Transverse colon (tissue), 4 donors: ENCODE measurements around the gene CADPS. TPM values are rescaled to one million over a fixed set of nuclear protein-coding genes. Genes with fewer than 3 reads are reported as not detected.

Experiments
- DNase-seq: peaks from one replicate; pipeline ENCODE4 v3.0.0-alpha.2; 2019
- H3K27ac ChIP-seq, 4 donors: fragments of 200-600 bp; sonication (generic); 2 replicates each; pipeline ENCODE4 v1.5.1; 2016 to 2018; ENCODE audit warnings: inconsistent platforms in 4 of 4
- H3K27me3 ChIP-seq: fragments of 200-600 bp; sonication (generic); 2 replicates; pipeline ENCODE4 v1.5.1; 2017; ENCODE audit warnings: inconsistent platforms
- H3K36me3 ChIP-seq, 4 donors: fragments of 200-600 bp; sonication (generic); 2 replicates each; pipeline ENCODE4 v1.5.1; 2017 to 2019; ENCODE audit warnings: inconsistent platforms in 4 of 4
- H3K4me1 ChIP-seq, 4 donors: fragments of 200-600 bp; sonication (generic); 2 replicates each; pipeline ENCODE4 v1.5.1; 2017 to 2020; ENCODE audit warnings: inconsistent platforms in 4 of 4
- H3K4me3 ChIP-seq, 4 donors: fragments of 200-600 bp; sonication (generic); 1 replicate in 1 of 4; 2 replicates in 3 of 4; pipeline versions ENCODE4 v1.5.1 to v1.6.1; 2017 to 2019; ENCODE audit warnings: inconsistent platforms in 4 of 4
- H3K9me3 ChIP-seq, 2 donors: fragments of 200-600 bp; sonication (generic); 2 replicates each; pipeline ENCODE4 v1.5.1; 2017 to 2019; ENCODE audit warnings: inconsistent platforms in 2 of 2
- CTCF ChIP-seq, 5 experiments: fragments of 200-600 bp in 3 of 5; fragments of 450-650 bp in 2 of 5; sonication (generic) in 3 of 5; IDR thresholded peaks; 1 replicate in 2 of 5; 2 replicates in 3 of 5; pipeline ENCODE4 v1.5.1; 2016 to 2017; ENCODE audit warnings: antibody characterized with exemption in 5 of 5, inconsistent platforms in 3 of 5, mild to moderate bottlenecking in 2 of 5, moderate library complexity in 1 of 5
- EP300 ChIP-seq: sonication (generic); formaldehyde crosslinking; IDR thresholded peaks from one replicate; pipeline ENCODE4 v1.6.1; 2017; ENCODE audit warnings: antibody characterized with exemption, low read depth
- POLR2A ChIP-seq: fragments of 450-650 bp; IDR thresholded peaks from one replicate; pipeline ENCODE4 v1.6.1; 2016; ENCODE audit warnings: antibody characterized with exemption, mild to moderate bottlenecking, moderate library complexity
- POLR2AphosphoS5 ChIP-seq, 3 donors: sonication (generic); formaldehyde crosslinking; IDR thresholded peaks; one replicate each; pipeline ENCODE4 v1.6.1; 2016; ENCODE audit warnings: antibody characterized with exemption in 3 of 3
- WGBS, 2 donors: methylation state at CpG; one replicate each; pipeline ENCODE4 v1.1.5; 2018; ENCODE audit warnings: low coverage in 1 of 2; 5-methylcytosine and 5-hydroxymethylcytosine counted together
- in situ Hi-C, 4 donors: fragments of 200-750 bp; cut with MboI; loops; one replicate each; pipeline versions ENCODE4 v1.15.0 to v1.15.1; 2017; ENCODE audit warnings: low sequenced_read_pairs in 3 of 4, low pct_ligation_motif_present in 1 of 4, low pct_unique_long_range_greater_than_20kb in 1 of 4
- intact Hi-C: fragments of 100-400 bp; cut with DNase I; formaldehyde crosslinking; loops from one replicate; pipeline ENCODE4 v1.15.1; 2023; ENCODE audit warnings: low total_unique reads
- total RNA-seq, 4 donors: library from RNA; depleted of rRNA; stranded (reverse); fragments of >200 nt; gene quantifications; one replicate each; pipeline ENCODE4 v1.1.0, GENCODE V29; 2016

The CADPS gene
- total RNA-seq, 4 donors from 2014 or later, result 1.9 to 22.7 (median 8.9) TPM

- no peak overlapping the region for H3K4me3 ChIP-seq
- TF ChIP-seq CTCF (IDR thresholded peaks at IDR 0.05) (no peak), POLR2A (no peak), EP300 (no peak), POLR2AphosphoS5 (IDR thresholded peaks at IDR 0.05) (no peak)
- WGBS, 2 donors, result 81 to 85% methylated on average over 3 of the region's 3 CpGs
- intact Hi-C loops, result no loop called here
- DNase-seq, result no peak
- in situ Hi-C loops, result no loop called here
- H3K9me3 ChIP-seq, result no peaks in the 10 kb centered on the region
- no peaks in the 10 kb centered on the region for H3K36me3 ChIP-seq
- no peaks in the 10 kb centered on the region for H3K27me3 ChIP-seq
- no peak overlapping the region for H3K27ac ChIP-seq
- H3K4me1 ChIP-seq, result no peaks in the 10 kb centered on the region
These were observed 98.1 kb downstream of the CADPS start for GRCh38 chr3:62777130-62777529.

GRCh38 chr3:62774221-62774620 is 101.0 kb downstream of the CADPS start:
- intact Hi-C loops, result no loop called here
- H3K27ac ChIP-seq, result no peak overlapping the region
- no peak for DNase-seq
- TF ChIP-seq POLR2A, result no peak
- no peak for TF ChIP-seq EP300
- TF ChIP-seq POLR2AphosphoS5 (IDR thresholded peaks at IDR 0.05), result no peak
- no peak for TF ChIP-seq CTCF (IDR thresholded peaks at IDR 0.05)
- no peaks in the 10 kb centered on the region for H3K4me1 ChIP-seq
- H3K9me3 ChIP-seq, result no peaks in the 10 kb centered on the region
- 57 to 75% methylated on average over 2 of the region's 2 CpGs for WGBS, 2 donors
- no peaks in the 10 kb centered on the region for H3K36me3 ChIP-seq
- in situ Hi-C loops, result no loop called here
- no peak overlapping the region for H3K4me3 ChIP-seq
- H3K27me3 ChIP-seq, result no peaks in the 10 kb centered on the region

GRCh38 chr3:62771331-62772072 is 103.7 kb downstream of the CADPS start:
- WGBS, 2 donors, result 68 to 74% methylated on average over 5 to 7 of the region's 7 CpGs
- in situ Hi-C loops, result no loop called here
- TF ChIP-seq CTCF (IDR thresholded peaks at IDR 0.05) (no peak), POLR2AphosphoS5 (IDR thresholded peaks at IDR 0.05) (no peak), EP300 (no peak), POLR2A (no peak)
- Histone ChIP-seq H3K27me3 (no peaks in the 10 kb centered on the region), H3K4me1 (no peaks in the 10 kb centered on the region), H3K9me3 (no peaks in the 10 kb centered on the region), H3K27ac (no peak overlapping the region), H3K4me3 (no peak overlapping the region), H3K36me3 (no peaks in the 10 kb centered on the region)
- no peak for DNase-seq
- intact Hi-C loops, result no loop called here

- Histone ChIP-seq H3K4me3 (no peak overlapping the region), H3K4me1 (no peaks in the 10 kb centered on the region), H3K9me3 (no peaks in the 10 kb centered on the region), H3K27me3 (no peaks in the 10 kb centered on the region), H3K36me3 (no peaks in the 10 kb centered on the region), H3K27ac (no peak overlapping the region)
- DNase-seq, result no peak
- TF ChIP-seq POLR2AphosphoS5 (IDR thresholded peaks at IDR 0.05), result no peak
- no peak for TF ChIP-seq EP300
- no peak for TF ChIP-seq POLR2A
- no peak for TF ChIP-seq CTCF (IDR thresholded peaks at IDR 0.05)
- intact Hi-C loops, result no loop called here
- 63 to 79% methylated on average over 2 of the region's 2 CpGs for WGBS, 2 donors
- in situ Hi-C loops, result no loop called here
These were observed 106.3 kb downstream of the CADPS start for GRCh38 chr3:62768896-62769295.
